ENCODE results near the gene FBLN2. TPM values are rescaled to one million over a fixed set of nuclear protein-coding genes. Genes with fewer than 3 reads are reported as not detected.

The FBLN2 gene
- total RNA-seq, 1 experiment from 2014 or later = 7.4 TPM

DNA sequence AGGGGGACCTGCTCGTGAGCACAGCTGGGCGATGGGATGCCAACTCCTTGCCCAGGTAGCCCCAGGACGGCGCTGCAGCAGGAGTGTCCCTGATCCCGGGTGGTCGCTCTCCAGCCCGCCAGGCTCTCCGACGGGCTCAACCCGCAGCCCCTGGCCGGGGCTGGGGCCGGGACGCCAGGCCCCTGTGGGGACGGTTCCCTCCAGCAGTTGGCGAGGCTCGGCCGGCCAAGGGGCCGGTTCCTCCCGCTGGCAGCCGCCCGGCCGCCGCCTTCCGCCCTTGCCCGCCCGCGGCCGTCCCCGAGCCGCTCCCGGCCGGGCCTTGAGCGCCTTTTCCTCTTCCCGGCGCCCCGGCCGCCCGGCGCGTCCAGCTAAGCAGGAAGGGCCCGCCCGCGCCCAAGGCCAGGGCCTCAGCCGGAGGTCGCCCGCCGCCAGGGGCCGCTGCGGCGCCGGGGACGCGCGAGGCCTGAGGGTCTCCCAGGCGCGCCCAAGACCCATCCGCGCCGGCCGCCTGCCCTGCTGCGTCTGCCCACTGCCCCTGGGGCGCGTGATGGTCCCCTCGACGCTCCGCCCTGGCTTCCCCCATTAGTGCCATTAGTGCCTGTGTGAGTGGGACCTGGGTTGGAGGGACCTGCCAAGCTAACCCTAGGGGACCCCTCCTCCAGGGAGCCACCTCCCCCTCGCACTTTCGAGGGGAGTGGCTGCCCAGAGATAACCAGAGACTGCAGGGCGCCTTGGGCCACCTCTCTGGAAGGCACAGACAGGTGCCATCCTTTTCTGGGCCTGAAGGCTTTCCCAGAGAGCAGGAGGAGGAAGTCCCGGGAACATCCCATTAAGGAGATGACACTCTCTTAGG lies 106.4 kb downstream of the FBLN2 start:
- no peak for DNase-seq (ENCODE audit: low read depth in 1 of 2, low spot score in 2 of 2)
- Histone ChIP-seq H3K27ac (no peak overlapping the region), H3K27me3 (replicated peaks) (peaks cover 19% of the 10 kb centered on the region), H3K9me3 (replicated peaks) (0 out of 2 replicates have a peak, but pooled peaks cover 3% of the 10 kb centered on the region), H3K36me3 (no peaks in the 10 kb centered on the region), H3K4me3 (no peak overlapping the region), H3K4me1 (replicated peaks) (peaks cover 10% of the 10 kb centered on the region)

DNA sequence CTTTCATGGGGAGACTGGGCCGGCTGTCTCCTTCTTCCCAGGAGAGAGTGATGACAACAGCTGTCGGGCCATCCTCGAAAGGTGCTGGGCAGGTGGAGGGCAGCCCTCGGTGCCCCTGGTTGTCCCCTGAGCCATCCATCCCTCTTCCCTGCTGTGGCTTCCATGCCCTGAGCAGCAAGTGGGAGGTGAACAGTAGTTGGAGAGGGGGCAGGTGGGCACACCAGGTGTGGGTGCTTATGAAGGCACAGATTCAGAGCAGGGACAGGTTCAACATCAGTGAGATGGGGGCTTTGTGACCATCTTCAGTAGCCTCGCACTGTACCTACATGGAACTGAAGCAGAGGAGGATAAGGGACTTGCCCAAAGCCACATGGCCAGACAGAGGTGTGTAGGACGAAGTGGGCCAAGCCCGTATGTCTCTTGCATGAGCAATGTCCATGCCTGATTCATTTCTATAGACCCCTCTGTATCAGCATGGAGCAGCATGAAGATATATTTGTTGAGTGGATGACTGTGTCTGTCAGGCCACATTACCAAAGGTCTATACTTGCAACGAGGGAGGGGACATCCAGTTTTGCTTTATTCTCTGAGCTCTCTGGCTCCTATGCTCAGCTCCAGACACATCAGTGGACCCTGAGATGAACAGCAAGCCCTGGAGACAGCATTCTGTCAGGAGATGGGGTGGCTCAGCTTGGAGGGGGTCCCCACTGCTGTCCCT lies 107.8 kb downstream of the FBLN2 start:
- peaks cover 19% of the 10 kb centered on the region for H3K27me3 ChIP-seq (replicated peaks)

DNA sequence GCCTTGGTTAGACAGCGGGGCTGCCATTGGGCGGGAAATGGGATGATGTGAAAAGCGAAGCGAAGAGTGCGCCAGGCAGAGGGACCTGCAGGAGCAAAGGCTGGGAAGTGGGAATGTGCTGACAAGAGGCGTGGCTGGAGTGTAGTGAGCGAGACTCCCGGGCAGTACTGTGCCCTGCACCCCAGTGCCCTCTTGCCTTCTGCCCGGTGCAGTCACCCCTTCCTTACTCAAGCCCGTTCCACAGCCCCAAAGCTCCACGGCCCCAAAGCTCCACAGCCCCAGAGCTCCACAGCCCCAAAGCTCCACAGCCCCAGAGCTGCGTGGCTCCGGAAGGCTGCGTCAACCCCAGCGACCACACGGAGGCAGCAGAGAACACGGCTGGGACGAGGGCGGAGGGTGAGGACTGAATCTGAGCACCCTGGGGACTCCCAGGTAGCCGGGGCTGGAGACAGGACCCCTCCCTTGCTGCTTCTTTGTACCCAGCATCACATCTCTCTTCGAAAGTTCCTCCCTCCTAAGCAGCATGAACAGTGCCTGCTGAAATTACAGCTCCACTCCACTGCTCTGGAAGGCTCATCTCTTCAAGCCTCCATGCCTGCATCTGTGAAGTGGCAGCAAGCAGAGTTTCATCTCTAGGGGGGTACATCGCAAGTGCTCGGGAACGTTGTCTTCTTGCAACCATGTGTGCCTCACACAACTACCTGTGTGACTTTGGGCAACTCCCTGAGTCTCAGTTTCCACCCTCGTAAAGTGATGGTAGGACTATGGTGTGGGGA lies 108.9 kb downstream of the FBLN2 start:
- DNase-seq (ENCODE audit: low read depth in 1 of 2, low spot score in 2 of 2) = peak in 1 of 2 experiments; percentile 34
- Histone ChIP-seq H3K27me3 (replicated peaks) (peaks cover 19% of the 10 kb centered on the region), H3K36me3 (no peaks in the 10 kb centered on the region), H3K9me3 (replicated peaks) (no peaks in the 10 kb centered on the region), H3K4me3 (no peak overlapping the region), H3K27ac (no peak overlapping the region), H3K4me1 (replicated peaks) (peaks cover 6% of the 10 kb centered on the region)

More for the DNA sequence above, 107.8 kb downstream of the FBLN2 start:
- DNase-seq (ENCODE audit: low read depth in 1 of 2, low spot score in 2 of 2) = no peak
- Histone ChIP-seq H3K36me3 (no peaks in the 10 kb centered on the region), H3K27ac (no peak overlapping the region), H3K4me3 (no peak overlapping the region), H3K4me1 (replicated peaks) (peaks cover 6% of the 10 kb centered on the region), H3K9me3 (replicated peaks) (no peaks in the 10 kb centered on the region)

DNA sequence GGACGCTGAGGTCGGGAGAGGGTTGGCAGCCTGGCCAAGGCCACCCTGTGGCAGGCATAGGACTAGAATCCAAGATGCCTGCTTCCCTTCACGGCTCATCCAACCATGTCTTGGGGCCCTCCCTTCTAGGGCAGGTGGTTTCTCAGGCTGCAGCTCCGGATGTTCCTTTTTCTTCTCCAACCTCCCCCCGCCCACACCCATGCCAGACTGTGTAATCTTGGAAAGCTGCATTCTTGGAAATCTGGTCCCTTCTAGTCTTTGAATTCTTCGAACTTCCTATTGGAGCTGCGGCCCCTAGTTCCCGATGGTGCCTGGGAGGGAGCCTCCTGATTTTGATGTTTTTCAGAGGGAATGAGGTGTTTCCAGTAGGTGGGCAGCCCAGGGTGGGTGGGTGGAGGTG lies 109.8 kb downstream of the FBLN2 start:
- Histone ChIP-seq H3K27me3 (replicated peaks) (peaks cover 22% of the 10 kb centered on the region), H3K36me3 (no peaks in the 10 kb centered on the region)
- no peak for DNase-seq (ENCODE audit: low read depth in 1 of 2, low spot score in 2 of 2)

DNA sequence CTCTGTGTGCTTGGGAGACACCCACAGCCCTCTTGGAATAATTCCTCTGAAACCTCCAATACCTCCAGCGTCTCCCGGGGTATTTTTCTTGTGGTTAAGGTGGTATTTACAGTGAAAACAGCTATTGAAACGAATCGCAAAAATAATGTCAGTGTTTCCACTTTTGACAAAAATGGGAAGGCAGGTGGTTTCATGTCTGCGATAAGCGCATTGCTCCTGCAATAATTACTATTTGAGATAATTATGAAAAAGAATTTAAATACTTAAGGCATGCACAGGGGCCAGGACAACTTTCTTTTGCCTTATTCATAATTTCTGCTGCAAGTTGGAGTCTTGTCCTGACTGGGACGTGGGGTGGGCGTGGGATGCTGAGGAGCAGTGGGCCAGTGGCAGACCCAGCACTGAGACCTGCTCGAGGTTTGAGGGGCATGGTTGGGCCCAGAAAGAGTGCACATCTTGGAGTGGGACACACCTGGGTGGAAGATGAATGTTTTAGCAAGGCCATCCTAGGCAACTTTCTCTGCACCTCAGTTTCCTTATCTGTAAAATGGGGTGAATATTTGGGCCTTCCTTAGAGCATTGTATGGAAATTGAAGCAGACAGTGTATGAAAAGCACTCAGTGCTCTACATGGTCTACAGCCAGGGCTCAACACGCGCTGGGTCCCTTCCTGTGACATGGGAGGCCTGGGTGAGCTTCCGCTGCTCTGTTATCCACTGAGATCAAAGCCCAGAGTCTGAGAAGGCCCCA lies 110.5 kb downstream of the FBLN2 start:
- DNase-seq (ENCODE audit: low read depth in 1 of 2, low spot score in 2 of 2) = no peak
- H3K9me3 ChIP-seq (replicated peaks) = no peaks in the 10 kb centered on the region
- H3K4me1 ChIP-seq (replicated peaks) = peaks cover 6% of the 10 kb centered on the region
- H3K27ac ChIP-seq = no peak overlapping the region
- H3K4me3 ChIP-seq = no peak overlapping the region
- no peaks in the 10 kb centered on the region for H3K36me3 ChIP-seq
- H3K27me3 ChIP-seq (replicated peaks) = peaks cover 22% of the 10 kb centered on the region

More for the DNA sequence above, 109.8 kb downstream of the FBLN2 start:
- Histone ChIP-seq H3K9me3 (replicated peaks) (no peaks in the 10 kb centered on the region), H3K4me3 (no peak overlapping the region), H3K4me1 (replicated peaks) (peaks cover 6% of the 10 kb centered on the region), H3K27ac (no peak overlapping the region)

DNA sequence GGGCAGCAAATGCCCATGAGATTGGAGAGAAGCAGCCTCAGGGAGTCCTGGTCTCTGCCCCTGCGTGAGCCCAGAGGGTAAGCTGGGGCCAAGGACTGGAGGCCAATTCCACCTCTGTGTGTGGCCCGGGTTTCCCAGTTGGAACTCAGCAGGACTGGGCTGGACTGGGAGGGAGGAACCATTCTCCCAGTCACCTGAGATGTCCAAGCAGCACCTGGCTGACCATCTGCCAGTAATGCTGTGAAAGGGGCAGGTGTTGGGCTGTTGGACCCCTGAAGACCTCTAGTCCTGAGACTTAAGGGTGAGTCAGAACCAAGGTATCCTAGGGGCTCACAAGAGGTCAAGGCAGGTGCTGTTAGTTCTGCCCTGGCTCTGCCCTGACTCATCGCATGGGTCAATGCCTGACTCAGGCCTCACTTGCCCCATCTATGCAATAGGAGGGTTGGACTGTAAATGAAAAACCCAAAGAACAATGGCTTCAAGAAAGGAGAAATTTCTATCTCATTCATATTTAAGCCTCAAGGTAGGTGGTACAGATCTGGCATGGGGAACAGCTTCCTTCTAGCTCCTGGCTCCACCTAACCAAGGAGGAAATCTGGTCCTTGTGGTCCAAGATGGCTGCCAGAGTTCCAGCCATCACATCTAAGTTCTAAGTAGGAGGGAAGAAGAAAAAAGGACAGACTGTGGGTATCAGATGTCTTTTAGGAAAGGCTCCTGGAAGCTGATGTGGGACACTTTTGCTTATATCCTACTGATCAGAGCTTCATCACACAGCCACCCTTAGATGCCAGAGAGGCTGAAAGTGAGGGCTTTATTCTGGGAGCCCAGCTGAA lies 111.3 kb downstream of the FBLN2 start:
- no peak for DNase-seq (ENCODE audit: low read depth in 1 of 2, low spot score in 2 of 2)
- no peak overlapping the region for H3K4me3 ChIP-seq
- no peaks in the 10 kb centered on the region for H3K36me3 ChIP-seq
- H3K27ac ChIP-seq = no peak overlapping the region
- H3K4me1 ChIP-seq (replicated peaks) = peaks cover 2% of the 10 kb centered on the region
- H3K9me3 ChIP-seq (replicated peaks) = no peaks in the 10 kb centered on the region
- H3K27me3 ChIP-seq (replicated peaks) = peaks cover 15% of the 10 kb centered on the region; the same call in 1 of the 2 replicates

DNA sequence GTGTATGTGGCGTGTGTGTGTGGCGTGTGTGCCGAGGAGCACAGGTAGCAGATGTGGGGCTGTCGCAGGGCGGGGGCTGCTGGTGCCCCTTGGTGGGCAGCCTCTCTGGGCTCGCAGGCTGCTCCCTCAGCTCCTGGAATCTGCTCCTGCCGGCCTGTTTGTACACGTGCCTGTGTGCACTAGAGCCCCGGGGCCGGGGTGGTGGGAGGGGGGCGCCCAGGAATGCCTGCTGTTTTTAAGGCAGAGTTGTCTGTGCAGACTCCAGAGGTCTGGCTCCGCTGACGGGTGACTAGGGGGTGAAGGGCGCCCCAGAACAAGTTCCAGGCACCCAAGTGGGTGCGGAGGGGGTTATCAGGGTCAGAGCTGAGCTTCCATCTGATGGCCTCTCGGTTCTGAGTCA lies 112.2 kb downstream of the FBLN2 start:
- DNase-seq (ENCODE audit: low read depth in 1 of 2, low spot score in 2 of 2) = no peak
- no peak overlapping the region for H3K27ac ChIP-seq
- no peaks in the 10 kb centered on the region for H3K4me1 ChIP-seq (replicated peaks)
- no peaks in the 10 kb centered on the region for H3K9me3 ChIP-seq (replicated peaks)
- H3K27me3 ChIP-seq (replicated peaks) = peaks cover 10% of the 10 kb centered on the region; the same call in 1 of the 2 replicates
- H3K4me3 ChIP-seq = no peak overlapping the region
- no peaks in the 10 kb centered on the region for H3K36me3 ChIP-seq

DNA sequence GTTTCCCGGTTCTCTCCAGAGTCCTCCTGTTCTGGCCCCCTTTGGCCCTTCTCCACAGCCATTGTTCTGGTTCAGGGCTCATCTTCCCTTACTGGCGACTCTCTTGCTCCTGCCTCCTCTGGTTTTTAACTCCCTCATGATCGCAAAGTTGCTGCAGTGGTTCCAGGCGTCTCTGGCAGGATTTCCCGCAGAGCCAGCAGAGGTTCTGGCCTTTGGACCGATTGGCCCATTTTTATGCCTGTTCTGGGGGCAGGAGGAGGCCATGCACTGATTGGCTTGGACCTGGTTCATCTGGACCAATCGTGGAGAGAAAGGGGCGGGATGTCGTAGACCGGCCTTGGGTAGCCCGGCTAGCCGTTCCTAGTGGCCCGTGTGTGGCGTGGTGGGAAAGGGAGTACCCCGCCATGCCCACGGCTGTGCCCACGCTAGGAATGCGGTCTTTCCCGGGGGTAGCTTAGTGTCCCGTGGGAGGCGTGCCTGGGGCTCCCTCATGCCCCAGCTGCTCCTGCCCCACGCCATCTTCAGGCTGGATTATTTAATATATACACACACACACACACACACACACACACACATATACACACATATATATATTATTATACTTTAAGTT lies 113.4 kb downstream of the FBLN2 start:
- H3K27ac ChIP-seq = no peak overlapping the region
- no peaks in the 10 kb centered on the region for H3K9me3 ChIP-seq (replicated peaks)
- H3K36me3 ChIP-seq = no peaks in the 10 kb centered on the region
- H3K4me3 ChIP-seq = no peak overlapping the region
- DNase-seq (ENCODE audit: low read depth in 1 of 2, low spot score in 2 of 2) = no peak
- H3K27me3 ChIP-seq (replicated peaks) = peaks cover 10% of the 10 kb centered on the region
- H3K4me1 ChIP-seq (replicated peaks) = no peaks in the 10 kb centered on the region

DNA sequence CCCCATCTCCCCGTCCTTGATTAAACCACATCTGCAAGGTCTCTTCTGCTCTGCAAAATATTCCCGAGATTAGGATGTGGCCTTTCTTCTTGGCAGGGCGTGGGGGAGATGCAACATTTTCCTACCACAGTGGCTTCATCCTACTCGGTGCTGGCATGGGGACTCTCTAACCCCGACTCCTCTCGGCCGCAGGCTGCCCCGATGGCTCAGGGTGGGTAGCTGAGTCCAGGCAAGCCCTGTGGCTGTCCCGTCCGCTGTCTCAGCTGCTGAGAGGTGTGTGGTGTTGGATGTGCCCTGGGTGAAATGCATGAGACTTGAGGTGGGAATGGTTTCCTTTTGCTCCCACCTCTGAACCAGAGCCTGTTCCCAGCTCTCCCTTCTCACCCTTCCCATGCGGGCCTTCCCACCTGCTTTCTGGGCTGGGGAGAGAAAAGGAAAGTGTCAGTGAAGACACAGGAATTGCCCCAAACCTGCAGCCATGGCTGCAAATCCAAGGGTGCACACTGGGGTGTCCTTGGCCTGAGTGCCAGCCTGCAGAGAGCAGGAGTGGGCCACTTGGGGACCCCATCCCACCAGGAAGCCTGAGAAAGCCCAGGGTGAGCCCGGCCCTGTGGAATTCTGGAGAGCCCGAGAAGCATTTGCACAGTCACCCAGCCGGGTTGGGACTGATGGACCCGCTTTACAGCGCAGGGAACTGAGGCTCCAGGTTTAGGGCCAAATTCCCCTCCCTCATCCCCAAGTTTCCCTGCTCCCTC lies 115.0 kb downstream of the FBLN2 start:
- no peak for DNase-seq (ENCODE audit: low read depth in 1 of 2, low spot score in 2 of 2)
- H3K4me3 ChIP-seq = no peak overlapping the region
- no peaks in the 10 kb centered on the region for H3K36me3 ChIP-seq
- H3K27ac ChIP-seq = no peak overlapping the region
- peaks cover 3% of the 10 kb centered on the region; the same call in 1 of the 2 replicates for H3K27me3 ChIP-seq (replicated peaks)
- no peaks in the 10 kb centered on the region for H3K9me3 ChIP-seq (replicated peaks)
- no peaks in the 10 kb centered on the region for H3K4me1 ChIP-seq (replicated peaks)

DNA sequence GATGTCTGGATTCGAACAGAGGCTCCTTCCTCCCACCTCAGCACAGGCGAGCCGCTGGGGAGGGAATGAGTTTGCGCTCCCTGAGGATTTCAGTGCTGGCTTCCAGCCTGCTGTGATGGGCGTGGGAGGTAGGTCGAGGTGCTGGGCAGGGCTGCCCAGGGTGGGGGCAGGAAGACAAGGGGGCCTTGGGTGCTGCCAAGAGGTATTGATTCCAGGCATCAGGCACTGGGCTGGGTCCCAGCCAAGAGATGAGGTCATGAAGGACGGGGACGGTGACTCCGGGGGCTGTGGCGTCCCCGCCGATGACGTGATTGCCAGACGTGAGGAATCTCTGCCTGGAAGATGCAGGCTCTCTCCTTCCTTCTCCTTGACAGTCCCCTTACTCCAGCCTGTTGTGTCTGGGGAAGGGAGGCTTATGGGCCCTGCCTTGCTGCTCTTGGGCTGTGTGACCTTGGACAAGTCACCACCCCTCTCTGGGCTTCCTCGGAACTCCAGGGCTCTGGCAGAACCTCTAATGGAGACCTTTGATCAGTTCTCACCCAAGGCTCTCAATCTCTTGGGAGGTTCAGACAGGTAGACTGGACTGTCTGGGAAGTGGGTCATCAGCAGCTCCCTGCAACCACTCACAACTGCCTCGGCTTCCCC lies 116.8 kb downstream of the FBLN2 start:
- Histone ChIP-seq H3K9me3 (replicated peaks) (no peaks in the 10 kb centered on the region), H3K27ac (no peak overlapping the region), H3K36me3 (no peaks in the 10 kb centered on the region), H3K27me3 (replicated peaks) (peaks cover 3% of the 10 kb centered on the region; the same call in 1 of the 2 replicates), H3K4me3 (no peak overlapping the region), H3K4me1 (replicated peaks) (no peaks in the 10 kb centered on the region)
- no peak for DNase-seq (ENCODE audit: low read depth in 1 of 2, low spot score in 2 of 2)

DNA sequence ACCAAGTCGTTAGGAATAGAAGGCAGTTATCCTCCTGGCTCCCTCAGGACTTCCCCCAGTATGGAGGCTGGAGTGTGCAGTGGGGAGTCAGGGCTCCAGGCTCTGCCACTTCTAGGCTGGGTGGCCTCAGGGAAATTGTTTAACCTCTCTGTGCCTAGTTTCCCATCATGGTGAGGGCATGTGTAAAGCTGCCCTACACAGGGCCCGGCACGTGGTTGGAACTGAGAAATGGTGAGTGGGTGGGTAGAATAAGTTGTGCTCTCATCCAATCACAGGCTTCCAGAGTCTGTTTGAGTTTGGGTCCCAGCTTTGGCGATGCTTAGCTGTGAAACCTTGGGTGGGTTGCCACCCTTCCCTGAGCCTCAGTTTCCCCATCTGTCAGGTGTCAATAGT lies 117.3 kb downstream of the FBLN2 start:
- DNase-seq (ENCODE audit: low read depth in 1 of 2, low spot score in 2 of 2) = no peak
- Histone ChIP-seq H3K27ac (no peak overlapping the region), H3K9me3 (replicated peaks) (no peaks in the 10 kb centered on the region), H3K27me3 (replicated peaks) (peaks cover 3% of the 10 kb centered on the region; the same call in 1 of the 2 replicates), H3K4me3 (no peak overlapping the region), H3K4me1 (replicated peaks) (no peaks in the 10 kb centered on the region), H3K36me3 (no peaks in the 10 kb centered on the region)
